CD4-positive, alpha-beta T cell (primary cell): Measurements from ENCODE around the gene TOLLIP. TPM values are rescaled to one million over a fixed set of nuclear protein-coding genes. Genes with fewer than 3 reads are reported as not detected.

Experiments
- ATAC-seq: fragments of 200-7000 bp; cut with Tn5 transposase; one replicate; pipeline ENCODE4 v1.10.0; 2022; ENCODE audit warnings: mild to moderate bottlenecking; ENCODE audit not compliant: poor library complexity
- CTCF ChIA-PET: fragments of 350-600 bp; sonication (Branson Sonifier 250); formaldehyde crosslinking; loops from one replicate; lab custom pipeline; 2021; ENCODE audit warnings: antibody characterized with exemption, inconsistent platforms; lab: Charles Lee
- POLR2A ChIA-PET: fragments of 350-600 bp; sonication (Branson Sonifier 250); formaldehyde crosslinking; loops from one replicate; lab custom pipeline; 2021; ENCODE audit warnings: antibody characterized with exemption, inconsistent platforms; lab: Charles Lee
- DNase-seq, 14 experiments: peaks; one replicate each; pipeline ENCODE4 v3.0.0-alpha.2; 2013 to 2020; ENCODE audit warnings: mixed read lengths in 2 of 14
- H3K27ac ChIP-seq, 2 donors: one replicate each; pipeline versions ENCODE4 v1.5.1 to v1.7.0; 2013; ENCODE audit warnings: low read length in 2 of 2, low read depth in 1 of 2, mild to moderate bottlenecking in 1 of 2
- H3K27me3 ChIP-seq, 2 experiments: 1 replicate in 1 of 2; 2 replicates in 1 of 2; pipeline versions ENCODE4 v1.6.1 to v1.7.0; 2013; ENCODE audit warnings: low read length in 2 of 2, control low read depth in 1 of 2, mild to moderate bottlenecking in 1 of 2, moderate library complexity in 1 of 2; ENCODE audit not compliant: insufficient read depth in 2 of 2, control insufficient read depth in 1 of 2
- H3K36me3 ChIP-seq: one replicate; pipeline ENCODE4 v1.6.1; 2013; ENCODE audit warnings: low read length, control low read depth; ENCODE audit not compliant: insufficient read depth
- H3K4me1 ChIP-seq: one replicate; pipeline ENCODE4 v1.6.1; 2013; ENCODE audit warnings: low read length, control low read depth; ENCODE audit not compliant: insufficient read depth
- H3K4me3 ChIP-seq: one replicate; pipeline ENCODE4 v1.5.1; 2013; ENCODE audit warnings: mild to moderate bottlenecking, low read length, moderate library complexity
- H3K9me3 ChIP-seq, 2 experiments: 1 replicate in 1 of 2; 2 replicates in 1 of 2; pipeline versions ENCODE4 v1.6.1 to v1.7.0; 2013; ENCODE audit warnings: low read length in 2 of 2, mild to moderate bottlenecking in 2 of 2, control low read depth in 1 of 2, moderate library complexity in 1 of 2; ENCODE audit not compliant: control insufficient read depth in 1 of 2, insufficient read depth in 1 of 2
- H3K27ac Mint-ChIP-seq: one replicate; pipeline ENCODE4 v1.8.0; 2020; ENCODE audit warnings: mixed read lengths
- H3K27me3 Mint-ChIP-seq: one replicate; pipeline ENCODE4 v1.8.0; 2021; ENCODE audit warnings: mixed read lengths
- H3K36me3 Mint-ChIP-seq: one replicate; pipeline ENCODE4 v1.8.0; 2021; ENCODE audit warnings: low read depth, mixed read lengths
- H3K4me1 Mint-ChIP-seq: one replicate; pipeline ENCODE4 v1.8.0; 2021; ENCODE audit warnings: low read depth, mixed read lengths
- H3K4me3 Mint-ChIP-seq: one replicate; pipeline ENCODE4 v1.8.0; 2020; ENCODE audit warnings: mild to moderate bottlenecking, mixed read lengths
- H3K9me3 Mint-ChIP-seq: one replicate; pipeline ENCODE4 v1.8.0; 2020; ENCODE audit warnings: mixed read lengths
- CTCF ChIP-seq: fragments of 200-600 bp; IDR thresholded peaks from one replicate; pipeline ENCODE4 v1.8.0; 2022; ENCODE audit warnings: antibody characterized with exemption, mild to moderate bottlenecking
- intact Hi-C, 2 experiments: fragments of 100-400 bp; cut with DNase I in 1 of 2; cut with micrococcal nuclease in 1 of 2; formaldehyde crosslinking; loops; one replicate each; pipeline versions ENCODE4 v1.15.1 to v1.9.0; 2023 to 2025; cut with DNase I, micrococcal nuclease
- total RNA-seq, 174 experiments: library from RNA in 2 of 174; stranded (reverse) in 2 of 174; gene quantifications; one replicate each; pipeline ENCODE4 v1.2.3 and lab custom pipeline; 2021 to 2026

TOLLIP gene
- total RNA-seq, 2 experiments from 2014 or later: 38.9 to 41.0 TPM

GRCh38 chr11:1310772-1311468 is 1.5 kb upstream of the TOLLIP start:
- peak in 13 of 14 experiments; percentile 24 to 81 (median 49) for DNase-seq
- peaks cover 5% of the 10 kb centered on the region for H3K27me3 Mint-ChIP-seq
- TF ChIP-seq CTCF: no peak
- Histone ChIP-seq H3K4me1 (peaks cover 50% of the 10 kb centered on the region), H3K27me3 (no peaks in the 10 kb centered on the region), H3K36me3 (peaks cover 1% of the 10 kb centered on the region), H3K9me3 (no peaks in the 10 kb centered on the region), H3K4me3 (peak overlapping the region; percentile 85), H3K27ac (peak overlapping the region in 1 of 2 donors; percentile 27)
- no peaks in the 10 kb centered on the region for H3K9me3 Mint-ChIP-seq
- ChIA-PET POLR2A (interaction anchor here (1.0 to 2.2 kb wide), 5 partner anchors 24 to 72 kb away, joined by 5 to 19 read pairs (median 5); no protein-coding TSS in a partner anchor), CTCF (no interaction called here)
- intact Hi-C loops: loop anchor here (1.0 to 5.0 kb wide), 3 partner anchors 24 to 464 kb away; partner anchors contain the start of gene BRSK2 (in 1 of the 2)
- ATAC-seq: peak; percentile 23
- H3K36me3 Mint-ChIP-seq: no peaks in the 10 kb centered on the region
- peaks cover 39% of the 10 kb centered on the region for H3K4me1 Mint-ChIP-seq
- peak overlapping the region; percentile 85 for H3K4me3 Mint-ChIP-seq
- H3K27ac Mint-ChIP-seq: peak overlapping the region; percentile 86

GRCh38 chr11:1310318-1310687 is 871 bp upstream of the TOLLIP start:
- CTCF ChIA-PET: no interaction called here

More at GRCh38 chr11:1310318-1310687, 871 bp upstream of the TOLLIP start:
- no peaks in the 10 kb centered on the region for H3K9me3 Mint-ChIP-seq
- no peaks in the 10 kb centered on the region for H3K27me3 ChIP-seq
- no peak for TF ChIP-seq CTCF
- peak overlapping the region; percentile 85 for H3K4me3 ChIP-seq
- DNase-seq (peak in 2 of 14 experiments; percentile 36 to 45), ATAC-seq (no peak)
- H3K4me1 Mint-ChIP-seq: peaks cover 43% of the 10 kb centered on the region
- POLR2A ChIA-PET: interaction anchor here (0.9 to 2.2 kb wide), 8 partner anchors 17 to 79 kb away, joined by 3 to 21 read pairs (median 10); partner anchors contain the start of gene BRSK2
- no peaks in the 10 kb centered on the region for H3K9me3 ChIP-seq
- H3K36me3 Mint-ChIP-seq: no peaks in the 10 kb centered on the region
- peaks cover 55% of the 10 kb centered on the region for H3K4me1 ChIP-seq
- H3K27ac Mint-ChIP-seq: peak overlapping the region; percentile 86
- intact Hi-C loops: loop anchor here (1.0 to 5.0 kb wide), 3 partner anchors 25 to 463 kb away; partner anchors contain the start of gene BRSK2 (in 1 of the 2)
- H3K27me3 Mint-ChIP-seq: peaks cover 2% of the 10 kb centered on the region
- peak overlapping the region; percentile 85 for H3K4me3 Mint-ChIP-seq
- H3K27ac ChIP-seq: peak overlapping the region; percentile 82 to 90
- peaks cover 7% of the 10 kb centered on the region for H3K36me3 ChIP-seq
